ENCODE data around the gene TBC1D13. TPM values are rescaled to one million over a fixed set of nuclear protein-coding genes. Genes with fewer than 3 reads are reported as not detected.

The TBC1D13 gene
- total RNA-seq, 1 experiment from 2014 or later, result 10.9 TPM

DNA sequence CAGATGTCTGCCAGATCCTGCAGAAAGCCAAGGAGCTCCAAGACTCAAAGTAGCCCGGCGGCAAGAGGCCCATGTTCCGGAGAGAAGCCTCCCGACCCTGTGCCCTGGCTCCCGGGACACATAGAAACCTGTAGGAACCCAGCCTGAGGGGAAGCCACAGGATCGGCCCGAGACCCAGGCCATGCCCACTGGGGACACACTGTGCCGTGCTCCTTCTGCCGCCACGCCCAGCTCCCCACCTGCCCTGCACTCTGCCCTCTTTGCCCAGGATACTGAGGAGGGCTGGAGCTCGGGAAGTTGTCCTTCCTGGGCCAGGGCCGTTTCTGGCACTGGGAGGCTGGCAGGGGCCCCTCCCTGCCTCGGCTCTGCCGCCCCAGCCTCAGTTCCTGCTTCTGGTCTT is 20.8 kb downstream of the TBC1D13 start:
- Mint-ChIP-seq H3K9me3 (ENCODE audit: unreplicated experiment) (no peaks in the 10 kb centered on the region), H3K36me3 (ENCODE audit: insufficient read depth, unreplicated experiment) (peaks cover 36% of the 10 kb centered on the region), H3K4me3 (ENCODE audit: unreplicated experiment) (no peak overlapping the region), H3K4me1 (ENCODE audit: insufficient read depth, unreplicated experiment) (no peaks in the 10 kb centered on the region), H3K27ac (ENCODE audit: low read depth, unreplicated experiment) (no peak overlapping the region), H3K27me3 (ENCODE audit: insufficient read depth, unreplicated experiment) (no peaks in the 10 kb centered on the region)
- POLR2A ChIA-PET, result interaction anchor here (0.6 kb wide), 1 partner anchor 84 kb away, joined by 5 read pairs; the partner anchor contains the start of gene ZDHHC12
- intact Hi-C loops (cut with micrococcal nuclease), result no loop called here
- no peak for DNase-seq (ENCODE audit: unreplicated experiment)
- TF ChIP-seq, protein P1, sequence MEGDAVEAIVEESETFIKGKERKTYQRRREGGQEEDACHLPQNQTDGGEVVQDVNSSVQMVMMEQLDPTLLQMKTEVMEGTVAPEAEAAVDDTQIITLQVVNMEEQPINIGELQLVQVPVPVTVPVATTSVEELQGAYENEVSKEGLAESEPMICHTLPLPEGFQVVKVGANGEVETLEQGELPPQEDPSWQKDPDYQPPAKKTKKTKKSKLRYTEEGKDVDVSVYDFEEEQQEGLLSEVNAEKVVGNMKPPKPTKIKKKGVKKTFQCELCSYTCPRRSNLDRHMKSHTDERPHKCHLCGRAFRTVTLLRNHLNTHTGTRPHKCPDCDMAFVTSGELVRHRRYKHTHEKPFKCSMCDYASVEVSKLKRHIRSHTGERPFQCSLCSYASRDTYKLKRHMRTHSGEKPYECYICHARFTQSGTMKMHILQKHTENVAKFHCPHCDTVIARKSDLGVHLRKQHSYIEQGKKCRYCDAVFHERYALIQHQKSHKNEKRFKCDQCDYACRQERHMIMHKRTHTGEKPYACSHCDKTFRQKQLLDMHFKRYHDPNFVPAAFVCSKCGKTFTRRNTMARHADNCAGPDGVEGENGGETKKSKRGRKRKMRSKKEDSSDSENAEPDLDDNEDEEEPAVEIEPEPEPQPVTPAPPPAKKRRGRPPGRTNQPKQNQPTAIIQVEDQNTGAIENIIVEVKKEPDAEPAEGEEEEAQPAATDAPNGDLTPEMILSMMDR (IDR thresholded peaks at IDR 0.05; ENCODE audit: unreplicated experiment), result no peak
- BruUV-seq (replicated peaks), result no TSS peak
- CTCF ChIA-PET, result no interaction called here

DNA sequence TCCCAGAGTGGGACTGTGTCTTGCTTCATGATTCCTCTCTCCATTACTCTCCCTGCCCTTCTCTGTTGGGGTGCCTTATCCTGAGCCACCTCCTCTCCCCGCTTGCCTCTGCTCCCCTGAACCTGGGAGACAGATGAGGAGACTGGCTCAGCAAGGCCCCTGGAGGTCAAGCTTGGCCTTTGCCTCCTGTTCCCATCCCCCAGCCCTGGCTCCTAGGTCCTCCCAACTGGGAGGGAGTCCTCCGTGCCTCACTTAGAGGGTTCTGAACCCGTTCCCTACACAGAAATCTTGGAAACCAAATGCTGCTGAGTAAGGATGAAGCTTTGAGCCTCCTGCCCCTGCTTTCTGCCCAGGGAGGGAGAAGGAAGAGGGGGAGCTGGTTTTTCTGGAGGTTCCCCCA is 21.5 kb downstream of the TBC1D13 start:
- peaks cover 29% of the 10 kb centered on the region for H3K36me3 Mint-ChIP-seq (ENCODE audit: insufficient read depth, unreplicated experiment)
- no peak overlapping the region for H3K4me3 Mint-ChIP-seq (ENCODE audit: unreplicated experiment)
- CTCF ChIA-PET, result interaction anchor here (0.7 to 1.0 kb wide), 2 partner anchors 8 to 9 kb away, joined by 3 to 4 read pairs; partner anchors contain the start of gene ENDOG
- no peak for DNase-seq (ENCODE audit: unreplicated experiment)
- no peaks in the 10 kb centered on the region for H3K4me1 Mint-ChIP-seq (ENCODE audit: insufficient read depth, unreplicated experiment)
- TF ChIP-seq, protein P1 (IDR thresholded peaks at IDR 0.05; ENCODE audit: unreplicated experiment), result no peak
- no peaks in the 10 kb centered on the region for H3K9me3 Mint-ChIP-seq (ENCODE audit: unreplicated experiment)
- peak overlapping the region; percentile 34 for H3K27ac Mint-ChIP-seq (ENCODE audit: low read depth, unreplicated experiment)
- intact Hi-C loops (cut with micrococcal nuclease), result no loop called here
- BruUV-seq (replicated peaks), result no TSS peak
- H3K27me3 Mint-ChIP-seq (ENCODE audit: insufficient read depth, unreplicated experiment), result no peaks in the 10 kb centered on the region
- POLR2A ChIA-PET, result interaction anchor here (0.8 to 0.9 kb wide), 2 partner anchors 10 to 173 kb away, joined by 3 to 6 read pairs; partner anchors contain the start of gene ENDOG

GRCh38 chr9:128809036-128809599 is 22.1 kb downstream of the TBC1D13 start:
- TF ChIP-seq, protein P1 (IDR thresholded peaks at IDR 0.05; ENCODE audit: unreplicated experiment), result no peak
- DNase-seq (ENCODE audit: unreplicated experiment), result no peak
- intact Hi-C loops (cut with micrococcal nuclease), result no loop called here
- no peaks in the 10 kb centered on the region for H3K4me1 Mint-ChIP-seq (ENCODE audit: insufficient read depth, unreplicated experiment)
- H3K9me3 Mint-ChIP-seq (ENCODE audit: unreplicated experiment), result no peaks in the 10 kb centered on the region
- H3K27ac Mint-ChIP-seq (ENCODE audit: low read depth, unreplicated experiment), result no peak overlapping the region
- peaks cover 23% of the 10 kb centered on the region for H3K36me3 Mint-ChIP-seq (ENCODE audit: insufficient read depth, unreplicated experiment)
- ChIA-PET CTCF (interaction anchor here (0.7 to 1.0 kb wide), 2 partner anchors 9 kb away, joined by 3 to 4 read pairs; partner anchors contain the start of gene ENDOG), POLR2A (interaction anchor here (0.6 to 0.9 kb wide), 3 partner anchors 9 to 174 kb away, joined by 3 to 6 read pairs (median 3); partner anchors contain the start of gene ENDOG)
- H3K4me3 Mint-ChIP-seq (ENCODE audit: unreplicated experiment), result no peak overlapping the region
- BruUV-seq (replicated peaks), result no TSS peak
- no peaks in the 10 kb centered on the region for H3K27me3 Mint-ChIP-seq (ENCODE audit: insufficient read depth, unreplicated experiment)

- no peaks in the 10 kb centered on the region for H3K4me1 Mint-ChIP-seq (ENCODE audit: insufficient read depth, unreplicated experiment)
- TF ChIP-seq, protein P1 (IDR thresholded peaks at IDR 0.05; ENCODE audit: unreplicated experiment), result no peak
- H3K9me3 Mint-ChIP-seq (ENCODE audit: unreplicated experiment), result no peaks in the 10 kb centered on the region
- ChIA-PET CTCF (no interaction called here), POLR2A (interaction anchor here (0.6 kb wide), 1 partner anchor 20 kb away, joined by 3 read pairs; no protein-coding TSS in a partner anchor)
- H3K4me3 Mint-ChIP-seq (ENCODE audit: unreplicated experiment), result no peak overlapping the region
- H3K36me3 Mint-ChIP-seq (ENCODE audit: insufficient read depth, unreplicated experiment), result peaks cover 16% of the 10 kb centered on the region
- intact Hi-C loops (cut with micrococcal nuclease), result loop anchor here (10.0 kb wide), 1 partner anchor 175 kb away; no protein-coding TSS in a partner anchor
- H3K27me3 Mint-ChIP-seq (ENCODE audit: insufficient read depth, unreplicated experiment), result no peaks in the 10 kb centered on the region
- DNase-seq (ENCODE audit: unreplicated experiment), result no peak
- H3K27ac Mint-ChIP-seq (ENCODE audit: low read depth, unreplicated experiment), result no peak overlapping the region
- BruUV-seq (replicated peaks), result no TSS peak
These were observed 22.8 kb downstream of the TBC1D13 start for GRCh38 chr9:128809831-128810230.

Data from MCF 10A (cell line).